Natural killer cell (primary cell): ENCODE results near the gene AHR. TPM values are rescaled to one million over a fixed set of nuclear protein-coding genes. Genes with fewer than 3 reads are reported as not detected.

Experiments
- ATAC-seq, 3 donors: fragments of 150-1000 bp in 2 of 3; fragments of 200-7000 bp in 1 of 3; cut with Tn5 transposase; 1 replicate in 1 of 3; 2 replicates in 2 of 3; pipeline ENCODE4 v1.10.0; 2021; ENCODE audit warnings: mild to moderate bottlenecking in 2 of 3, moderate library complexity in 2 of 3
- DNase-seq, 2 donors: peaks; one replicate each; pipeline versions ENCODE4 v3.0.0 to v3.0.0-alpha.2; 2013 to 2021; ENCODE audit warnings: mixed read lengths in 1 of 2
- H3K27ac ChIP-seq: one replicate; pipeline ENCODE4 v1.5.1; 2013; ENCODE audit warnings: mild to moderate bottlenecking, low read length
- H3K27me3 ChIP-seq: one replicate; pipeline ENCODE4 v1.6.1; 2013; ENCODE audit warnings: low read length; ENCODE audit not compliant: control insufficient read depth, insufficient read depth
- H3K36me3 ChIP-seq: one replicate; pipeline ENCODE4 v1.6.1; 2013; ENCODE audit warnings: low read length; ENCODE audit not compliant: control insufficient read depth, insufficient read depth
- H3K4me1 ChIP-seq: one replicate; pipeline ENCODE4 v1.6.1; 2013; ENCODE audit warnings: low read length; ENCODE audit not compliant: control insufficient read depth, insufficient read depth
- H3K4me3 ChIP-seq: one replicate; pipeline ENCODE4 v1.5.1; 2013; ENCODE audit warnings: low read length
- H3K9me3 ChIP-seq: one replicate; pipeline ENCODE4 v1.6.1; 2013; ENCODE audit warnings: low read length; ENCODE audit not compliant: control insufficient read depth, insufficient read depth
- H3K27ac Mint-ChIP-seq, 2 donors: one replicate each; pipeline ENCODE4 v1.8.0; 2022; ENCODE audit warnings: mild to moderate bottlenecking in 2 of 2, mixed read lengths in 2 of 2, moderate library complexity in 1 of 2
- H3K27me3 Mint-ChIP-seq, 2 donors: one replicate each; pipeline ENCODE4 v1.8.0; 2022; ENCODE audit warnings: low read depth in 2 of 2, mixed read lengths in 2 of 2
- H3K36me3 Mint-ChIP-seq: one replicate; pipeline ENCODE4 v1.8.0; 2022; ENCODE audit warnings: mixed read lengths
- H3K4me1 Mint-ChIP-seq, 2 donors: one replicate each; pipeline ENCODE4 v1.8.0; 2022; ENCODE audit warnings: mixed read lengths in 2 of 2
- H3K4me3 Mint-ChIP-seq: one replicate; pipeline ENCODE4 v1.8.0; 2022; ENCODE audit warnings: mild to moderate bottlenecking, moderate library complexity, mixed read lengths
- H3K9me3 Mint-ChIP-seq, 2 donors: one replicate each; pipeline ENCODE4 v1.8.0; 2022; ENCODE audit warnings: mixed read lengths in 2 of 2
- WGBS: methylation state at CpG from one replicate; pipeline ENCODE4 v1.1.7; 2013; ENCODE audit warnings: missing lambda C conversion rate; ENCODE audit not compliant: insufficient coverage; 5-methylcytosine and 5-hydroxymethylcytosine counted together
- intact Hi-C: fragments of 100-400 bp; cut with micrococcal nuclease; formaldehyde crosslinking; loops from one replicate; pipeline ENCODE4 v1.14.2; 2022
- total RNA-seq, 4 donors: library from RNA; stranded (reverse); fragments of 120-200 nt in 1 of 4; gene quantifications; one replicate each; pipeline versions ENCODE4 v1.2.3 to v1.2.4, GENCODE V29; 2013 to 2022
- TF ChIP-seq, protein P1 (sequence below): fragments of 200-600 bp; IDR thresholded peaks from one replicate; pipeline ENCODE4 v1.8.0; 2022; ENCODE audit warnings: antibody characterized with exemption

Gene AHR
- 10 to 100 TPM; 20.7 to 54.7 (median 44.9) TPM for total RNA-seq
- total RNA-seq (2013) = 88.1 TPM

DNA sequence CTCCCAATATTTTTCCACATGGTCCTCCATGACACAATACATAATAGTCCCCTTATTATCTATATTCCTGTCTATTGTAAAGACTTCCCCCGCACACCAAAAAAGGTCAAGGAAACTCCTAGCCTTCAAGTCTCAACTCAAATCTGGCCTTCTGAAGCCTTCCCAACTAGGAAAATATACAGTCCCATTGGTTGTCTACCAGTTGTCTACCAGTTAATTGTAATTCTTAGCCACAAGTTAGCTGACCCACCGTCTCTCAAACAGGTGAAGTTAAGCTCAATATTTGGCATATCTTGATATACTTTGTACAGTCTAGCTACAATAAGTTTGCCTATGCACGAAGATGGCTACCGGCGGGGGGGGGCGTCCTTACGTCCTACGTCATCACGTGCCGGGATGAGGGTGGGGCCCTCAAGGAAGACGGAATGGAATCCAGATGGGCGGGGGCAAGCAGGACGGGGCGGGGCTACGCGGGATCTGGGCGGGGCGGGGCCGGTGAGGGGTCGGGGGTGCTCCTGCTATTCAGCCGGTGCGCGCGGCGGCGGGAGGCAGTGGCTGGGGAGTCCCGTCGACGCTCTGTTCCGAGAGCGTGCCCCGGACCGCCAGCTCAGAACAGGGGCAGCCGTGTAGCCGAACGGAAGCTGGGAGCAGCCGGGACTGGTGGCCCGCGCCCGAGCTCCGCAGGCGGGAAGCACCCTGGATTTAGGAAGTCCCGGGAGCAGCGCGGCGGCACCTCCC lies at the start of gene AHR:
Gene AHR, plus strand, starts transcription at position 551 of the 738 bp plus-strand sequence. CDS start 613 bp downstream, outside the sequence.
- H3K27me3 Mint-ChIP-seq = no peaks in the 10 kb centered on the region
- Histone ChIP-seq H3K4me3 (peak within 1 kb of the TSS; percentile 76), H3K27me3 (no peaks in the 10 kb centered on the region), H3K27ac (peak within 1 kb of the TSS; percentile 79), H3K36me3 (no peaks in the 10 kb centered on the region), H3K9me3 (no peaks in the 10 kb centered on the region), H3K4me1 (no peaks in the 10 kb centered on the region)
- H3K4me1 Mint-ChIP-seq = peaks cover 27% of the 10 kb centered on the region in 2 donors
- no peaks in the 10 kb centered on the region for H3K36me3 Mint-ChIP-seq
- WGBS = 3% methylated on average over 46 of the region's 46 CpGs
- H3K9me3 Mint-ChIP-seq = peaks cover 0 to 2% of the 10 kb centered on the region in 2 donors
- ATAC-seq (peak; percentile 76 to 86 (median 76)), DNase-seq (peak; percentile 66 to 95)
- H3K27ac Mint-ChIP-seq = peak within 1 kb of the TSS; percentile 70 to 88
- TF ChIP-seq, protein P1, sequence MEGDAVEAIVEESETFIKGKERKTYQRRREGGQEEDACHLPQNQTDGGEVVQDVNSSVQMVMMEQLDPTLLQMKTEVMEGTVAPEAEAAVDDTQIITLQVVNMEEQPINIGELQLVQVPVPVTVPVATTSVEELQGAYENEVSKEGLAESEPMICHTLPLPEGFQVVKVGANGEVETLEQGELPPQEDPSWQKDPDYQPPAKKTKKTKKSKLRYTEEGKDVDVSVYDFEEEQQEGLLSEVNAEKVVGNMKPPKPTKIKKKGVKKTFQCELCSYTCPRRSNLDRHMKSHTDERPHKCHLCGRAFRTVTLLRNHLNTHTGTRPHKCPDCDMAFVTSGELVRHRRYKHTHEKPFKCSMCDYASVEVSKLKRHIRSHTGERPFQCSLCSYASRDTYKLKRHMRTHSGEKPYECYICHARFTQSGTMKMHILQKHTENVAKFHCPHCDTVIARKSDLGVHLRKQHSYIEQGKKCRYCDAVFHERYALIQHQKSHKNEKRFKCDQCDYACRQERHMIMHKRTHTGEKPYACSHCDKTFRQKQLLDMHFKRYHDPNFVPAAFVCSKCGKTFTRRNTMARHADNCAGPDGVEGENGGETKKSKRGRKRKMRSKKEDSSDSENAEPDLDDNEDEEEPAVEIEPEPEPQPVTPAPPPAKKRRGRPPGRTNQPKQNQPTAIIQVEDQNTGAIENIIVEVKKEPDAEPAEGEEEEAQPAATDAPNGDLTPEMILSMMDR = no peak
- peak within 1 kb of the TSS; percentile 92 for H3K4me3 Mint-ChIP-seq
- intact Hi-C loops = loop anchor here (1.0 to 5.0 kb wide), 2 partner anchors 64 to 271 kb away; no protein-coding TSS in a partner anchor

DNA sequence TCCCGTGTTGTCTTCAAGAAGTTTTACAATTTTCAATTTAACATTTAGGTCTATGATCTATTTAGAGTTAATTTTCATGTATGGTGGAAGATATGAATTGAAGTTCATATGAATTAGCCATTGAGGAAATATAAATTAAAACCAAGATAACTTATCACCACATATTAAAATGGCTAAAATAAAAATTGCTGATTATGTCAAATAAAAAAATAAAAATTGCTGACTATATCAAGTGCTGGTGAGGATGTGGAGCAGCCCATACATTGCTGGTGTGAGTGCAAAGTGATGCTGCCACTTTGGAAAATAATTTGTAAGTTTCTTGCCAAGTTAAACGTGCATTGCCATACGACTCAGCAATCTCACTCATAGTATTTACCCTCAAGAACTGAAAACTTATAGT lies 44.6 kb upstream of the AHR start:
- H3K4me1 Mint-ChIP-seq = no peaks in the 10 kb centered on the region
- Histone ChIP-seq H3K27ac (no peak overlapping the region), H3K9me3 (no peaks in the 10 kb centered on the region), H3K27me3 (no peaks in the 10 kb centered on the region), H3K4me1 (no peaks in the 10 kb centered on the region), H3K36me3 (no peaks in the 10 kb centered on the region), H3K4me3 (no peak overlapping the region)
- H3K9me3 Mint-ChIP-seq = no peaks in the 10 kb centered on the region
- no peak overlapping the region for H3K27ac Mint-ChIP-seq
- H3K36me3 Mint-ChIP-seq = no peaks in the 10 kb centered on the region
- no peak overlapping the region for H3K4me3 Mint-ChIP-seq
- peaks cover 0 to 6% of the 10 kb centered on the region in 2 donors for H3K27me3 Mint-ChIP-seq
- ATAC-seq = no peak
- DNase-seq = no peak
- intact Hi-C loops = no loop called here
- TF ChIP-seq, protein P1 = no peak
- no CpG with 5 or more reads among the region's 3 CpGs for WGBS

DNA sequence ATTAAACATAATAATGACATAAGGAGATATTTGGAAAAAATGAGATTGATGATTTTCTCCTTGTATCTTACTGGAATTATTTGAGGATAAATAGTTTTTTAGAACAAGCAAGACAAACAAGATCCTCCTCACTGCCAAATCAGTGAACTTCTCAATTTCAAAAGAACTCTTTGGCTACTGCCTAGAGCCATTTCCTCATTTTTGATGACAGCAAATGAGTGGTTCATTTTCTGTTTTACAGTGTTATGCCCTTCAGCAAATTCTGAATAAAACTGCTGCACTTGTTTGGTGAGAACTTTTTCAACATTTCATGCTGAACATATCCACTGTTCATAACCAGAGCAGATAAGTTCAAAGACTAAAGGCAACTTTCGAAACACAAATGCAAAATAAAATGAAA lies 42.5 kb upstream of the AHR start:
- Mint-ChIP-seq H3K27ac (no peak overlapping the region), H3K9me3 (no peaks in the 10 kb centered on the region), H3K4me3 (no peak overlapping the region), H3K4me1 (no peaks in the 10 kb centered on the region), H3K36me3 (no peaks in the 10 kb centered on the region), H3K27me3 (peaks cover 0 to 6% of the 10 kb centered on the region in 2 donors)
- WGBS = no CpG with 5 or more reads among the region's 1 CpG
- no peaks in the 10 kb centered on the region for H3K9me3 ChIP-seq
- H3K27ac ChIP-seq = no peak overlapping the region
- H3K4me3 ChIP-seq = no peak overlapping the region
- TF ChIP-seq, protein P1 = no peak
- H3K27me3 ChIP-seq = no peaks in the 10 kb centered on the region
- no peaks in the 10 kb centered on the region for H3K4me1 ChIP-seq
- H3K36me3 ChIP-seq = no peaks in the 10 kb centered on the region
- no peak for DNase-seq
- no peak for ATAC-seq
- intact Hi-C loops = no loop called here
